Measurements from ENCODE around the gene AOX1. TPM values are rescaled to one million over a fixed set of nuclear protein-coding genes. Genes with fewer than 3 reads are reported as not detected.

Gene AOX1
- total RNA-seq, 4 donors from 2014 or later: 22.1 to 41.8 (median 34.0) TPM

DNA sequence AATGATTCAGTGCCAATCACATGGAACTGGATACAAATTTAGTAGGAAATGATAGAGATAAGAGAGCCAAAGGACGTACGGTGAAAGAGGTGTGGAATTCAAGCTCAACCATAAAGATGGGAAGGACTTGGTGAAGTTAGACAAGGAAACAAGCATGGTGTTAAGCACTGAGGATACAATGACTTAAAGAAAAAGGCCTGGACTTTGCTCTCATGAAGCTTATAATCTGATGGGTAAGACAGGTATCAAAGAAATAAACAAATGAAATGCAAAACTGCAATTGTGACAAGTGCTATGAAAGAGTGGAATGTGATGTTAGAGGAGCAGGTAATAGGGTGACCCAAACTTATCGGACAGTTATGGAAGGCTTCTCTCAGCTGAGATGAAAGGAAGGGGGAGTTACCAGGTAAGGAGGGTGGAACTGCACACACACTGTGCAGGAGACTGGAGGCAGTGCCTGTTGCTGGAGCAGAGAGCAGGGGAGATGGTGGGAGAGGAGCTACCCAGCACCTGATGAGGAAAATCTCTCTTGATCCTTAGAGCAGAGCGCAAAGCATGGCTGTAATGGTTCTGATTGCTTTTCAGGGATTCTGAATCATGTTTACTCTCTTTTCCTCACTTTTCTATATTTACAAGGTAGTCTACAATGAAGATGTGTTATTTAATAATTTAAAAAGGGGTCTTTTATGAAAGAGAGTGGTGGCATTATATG lies 118.3 kb downstream of the AOX1 start:
- intact Hi-C loops (cut with DNase I; ENCODE audit: low total_unique reads) (loop anchor here (5.0 to 10.0 kb wide), 3 partner anchors 127 to 729 kb away; partner anchors contain the start of gene KCTD18), in situ Hi-C loops (cut with MboI; ENCODE audit: low sequenced_read_pairs in 4 of 4) (loop anchor here (10.0 to 25.0 kb wide), 5 partner anchors 108 to 742 kb away; partner anchors contain the start of genes AOX1 (in 1 of the 4), BZW1 (in 1 of the 4), HYCC2 (in 1 of the 4) and MAIP1 (in 1 of the 4))
- Histone ChIP-seq H3K4me3 (no peak overlapping the region), H3K27ac (no peak overlapping the region), H3K36me3 (no peaks in the 10 kb centered on the region), H3K4me1 (no peaks in the 10 kb centered on the region), H3K9me3 (no peaks in the 10 kb centered on the region), H3K27me3 (no peaks in the 10 kb centered on the region)
- no peak for DNase-seq
- ATAC-seq: no peak
- TF ChIP-seq, protein P1, sequence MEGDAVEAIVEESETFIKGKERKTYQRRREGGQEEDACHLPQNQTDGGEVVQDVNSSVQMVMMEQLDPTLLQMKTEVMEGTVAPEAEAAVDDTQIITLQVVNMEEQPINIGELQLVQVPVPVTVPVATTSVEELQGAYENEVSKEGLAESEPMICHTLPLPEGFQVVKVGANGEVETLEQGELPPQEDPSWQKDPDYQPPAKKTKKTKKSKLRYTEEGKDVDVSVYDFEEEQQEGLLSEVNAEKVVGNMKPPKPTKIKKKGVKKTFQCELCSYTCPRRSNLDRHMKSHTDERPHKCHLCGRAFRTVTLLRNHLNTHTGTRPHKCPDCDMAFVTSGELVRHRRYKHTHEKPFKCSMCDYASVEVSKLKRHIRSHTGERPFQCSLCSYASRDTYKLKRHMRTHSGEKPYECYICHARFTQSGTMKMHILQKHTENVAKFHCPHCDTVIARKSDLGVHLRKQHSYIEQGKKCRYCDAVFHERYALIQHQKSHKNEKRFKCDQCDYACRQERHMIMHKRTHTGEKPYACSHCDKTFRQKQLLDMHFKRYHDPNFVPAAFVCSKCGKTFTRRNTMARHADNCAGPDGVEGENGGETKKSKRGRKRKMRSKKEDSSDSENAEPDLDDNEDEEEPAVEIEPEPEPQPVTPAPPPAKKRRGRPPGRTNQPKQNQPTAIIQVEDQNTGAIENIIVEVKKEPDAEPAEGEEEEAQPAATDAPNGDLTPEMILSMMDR (IDR thresholded peaks at IDR 0.05 in 4 of 5, conservative IDR thresholded peaks at IDR 0.05 in 1 of 5): no peak
- TF ChIP-seq POLR2A (IDR thresholded peaks at IDR 0.05): no peak

DNA sequence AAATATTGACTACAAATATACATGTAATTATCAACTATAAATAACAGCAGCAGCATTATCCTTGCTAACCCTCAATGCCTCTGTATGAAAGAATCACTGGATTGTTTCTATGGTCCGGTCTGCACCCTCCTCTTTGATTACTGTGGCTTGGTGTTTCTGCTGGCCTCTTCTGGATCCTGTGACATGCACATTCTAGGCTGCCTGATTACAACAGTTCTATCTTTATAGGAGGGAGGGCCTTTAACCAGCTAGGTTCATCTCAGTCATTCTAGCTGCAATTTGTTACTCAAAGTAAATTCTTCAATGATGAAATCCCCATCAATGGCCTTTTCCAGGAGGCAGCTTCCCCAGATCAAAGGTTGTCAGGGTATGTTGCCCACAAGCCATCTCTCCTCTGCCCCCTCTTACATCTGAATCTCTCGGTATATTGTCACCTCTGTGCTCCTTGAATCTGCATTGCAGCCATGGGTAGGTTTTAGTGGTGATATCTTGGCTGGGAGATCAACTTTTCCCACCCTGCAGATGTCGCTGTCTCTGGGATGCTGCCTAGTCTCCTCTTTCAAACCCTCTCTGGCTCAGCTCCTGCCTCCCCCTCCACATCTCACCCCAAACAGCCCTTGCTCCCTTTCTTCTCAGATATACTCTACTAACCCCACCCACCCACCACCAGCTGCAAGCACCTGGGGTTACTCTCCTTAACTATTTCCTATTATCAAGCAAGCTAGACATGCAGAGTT lies 119.7 kb downstream of the AOX1 start:
- Histone ChIP-seq H3K27ac (no peak overlapping the region), H3K4me3 (no peak overlapping the region), H3K36me3 (no peaks in the 10 kb centered on the region), H3K27me3 (no peaks in the 10 kb centered on the region), H3K9me3 (no peaks in the 10 kb centered on the region), H3K4me1 (no peaks in the 10 kb centered on the region)
- intact Hi-C loops (cut with DNase I; ENCODE audit: low total_unique reads): loop anchor here (10.0 kb wide), 1 partner anchor 731 kb away; no protein-coding TSS in a partner anchor
- no peak for DNase-seq
- no peak for ATAC-seq
- in situ Hi-C loops (cut with MboI; ENCODE audit: low sequenced_read_pairs in 4 of 4): loop anchor here (10.0 to 25.0 kb wide), 5 partner anchors 107 to 743 kb away; partner anchors contain the start of genes AOX1 (in 1 of the 4), BZW1 (in 1 of the 4), HYCC2 (in 1 of the 4) and MAIP1 (in 1 of the 4)
- TF ChIP-seq POLR2A (IDR thresholded peaks at IDR 0.05): no peak
- TF ChIP-seq, protein P1 (IDR thresholded peaks at IDR 0.05 in 4 of 5, conservative IDR thresholded peaks at IDR 0.05 in 1 of 5): no peak

DNA sequence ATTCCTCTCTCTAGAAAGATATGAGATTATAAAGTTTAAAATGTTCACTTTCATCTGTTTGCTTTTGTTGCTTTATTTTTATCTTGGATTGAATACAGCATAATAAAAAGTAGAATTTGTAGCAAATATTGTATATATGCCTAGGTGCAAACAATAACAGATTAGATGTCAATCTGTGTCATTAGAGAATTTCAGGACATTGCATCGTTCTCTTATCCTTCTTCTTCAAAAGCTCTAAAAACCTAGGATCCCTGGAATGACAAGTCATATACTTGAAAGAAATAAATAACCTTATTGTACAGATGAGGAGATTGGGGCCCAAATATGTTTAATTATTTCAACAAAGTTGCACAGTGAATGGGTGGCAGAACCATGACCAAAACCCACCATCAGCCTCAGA lies 123.1 kb downstream of the AOX1 start:
- H3K4me3 ChIP-seq: no peak overlapping the region
- peaks cover 0 to 3% of the 10 kb centered on the region in 2 donors for H3K4me1 ChIP-seq
- H3K36me3 ChIP-seq: no peaks in the 10 kb centered on the region
- intact Hi-C loops (cut with DNase I; ENCODE audit: low total_unique reads): loop anchor here (10.0 kb wide), 1 partner anchor 734 kb away; no protein-coding TSS in a partner anchor
- in situ Hi-C loops (cut with MboI; ENCODE audit: low sequenced_read_pairs in 4 of 4): loop anchor here (10.0 to 25.0 kb wide), 5 partner anchors 103 to 747 kb away; partner anchors contain the start of genes AOX1 (in 1 of the 4), BZW1 (in 1 of the 4), HYCC2 (in 1 of the 4) and MAIP1 (in 1 of the 4)
- H3K27me3 ChIP-seq: no peaks in the 10 kb centered on the region
- TF ChIP-seq, protein P1 (IDR thresholded peaks at IDR 0.05 in 4 of 5, conservative IDR thresholded peaks at IDR 0.05 in 1 of 5): no peak
- TF ChIP-seq POLR2A (IDR thresholded peaks at IDR 0.05): no peak
- H3K27ac ChIP-seq: no peak overlapping the region
- no peaks in the 10 kb centered on the region for H3K9me3 ChIP-seq
- DNase-seq: no peak
- ATAC-seq: no peak

DNA sequence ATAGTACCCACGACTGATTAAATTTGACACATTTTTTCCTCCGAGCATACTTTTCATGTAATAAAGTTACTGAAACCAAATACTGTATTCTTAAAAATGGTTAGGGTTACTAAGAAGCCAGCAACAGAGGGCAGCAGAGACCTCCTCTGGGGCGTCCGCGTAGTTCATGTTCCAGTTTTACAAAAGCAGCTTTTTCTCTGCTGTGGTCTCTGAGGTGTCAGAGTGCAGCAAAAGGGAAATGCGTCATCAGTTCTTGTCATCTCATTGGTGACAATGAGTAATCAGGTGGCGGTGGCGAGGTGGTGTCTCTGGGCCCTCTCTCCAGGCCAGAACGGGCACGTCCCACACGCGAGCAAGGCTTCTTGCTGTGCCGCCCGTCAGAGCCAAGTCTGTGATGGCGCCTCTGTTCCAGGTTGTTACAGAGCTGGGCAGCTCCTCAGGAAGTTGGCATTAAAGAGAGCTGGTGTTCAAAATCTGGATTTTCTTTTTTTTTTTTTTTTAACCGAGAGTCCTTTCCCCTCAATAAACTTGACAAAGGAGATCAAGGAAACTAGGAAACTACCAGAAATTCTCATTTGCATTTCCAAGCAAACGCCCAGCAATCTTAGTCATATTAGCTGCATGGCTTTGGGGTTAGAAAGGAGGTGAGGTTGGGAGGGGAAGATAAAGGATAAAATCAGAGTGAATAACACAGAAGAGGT lies 127.3 kb downstream of the AOX1 start:
- no peaks in the 10 kb centered on the region for H3K36me3 ChIP-seq
- DNase-seq (peak; percentile 83 to 89), ATAC-seq (peak; percentile 99 to 100)
- in situ Hi-C loops (cut with MboI; ENCODE audit: low sequenced_read_pairs in 4 of 4): loop anchor here (10.0 to 25.0 kb wide), 4 partner anchors 99 to 751 kb away; partner anchors contain the start of genes BZW1 (in 4 of the 4), HYCC2 (in 1 of the 4), MAIP1 (in 1 of the 4) and NDUFB3 (in 1 of the 4)
- TF ChIP-seq, protein P1 (IDR thresholded peaks at IDR 0.05 in 4 of 5, conservative IDR thresholded peaks at IDR 0.05 in 1 of 5): peak; percentile 73 to 89 (median 86)
- TF ChIP-seq POLR2A (IDR thresholded peaks at IDR 0.05): peak; percentile 66 to 80
- H3K9me3 ChIP-seq: no peaks in the 10 kb centered on the region
- no peaks in the 10 kb centered on the region for H3K27me3 ChIP-seq
- peak overlapping the region; percentile 33 to 51 (median 42) for H3K4me3 ChIP-seq
- peak overlapping the region; percentile 70 to 82 (median 74) for H3K27ac ChIP-seq
- peaks cover 0 to 3% of the 10 kb centered on the region in 2 donors for H3K4me1 ChIP-seq
- intact Hi-C loops (cut with DNase I; ENCODE audit: low total_unique reads): loop anchor here (1.0 to 5.0 kb wide), 6 partner anchors 52 to 359 kb away; partner anchors contain the start of genes BZW1, CLK1, HYCC2 and NDUFB3

Measured in gastrocnemius medialis (tissue), 4 donors.